Gastroesophageal sphincter (tissue), 3 donors: ENCODE results near the gene KRCC1.

Experiments used
- EP300 ChIP-seq: sonication (generic); formaldehyde crosslinking; IDR thresholded peaks from one replicate; pipeline ENCODE4 v1.6.1; 2017; ENCODE audit warnings: antibody characterized with exemption, mild to moderate bottlenecking
- POLR2A ChIP-seq, 2 donors: fragments of 450-650 bp; IDR thresholded peaks; one replicate each; pipeline ENCODE4 v1.6.1; 2017; ENCODE audit warnings: antibody characterized with exemption in 2 of 2, mild to moderate bottlenecking in 2 of 2, moderate library complexity in 1 of 2
- TF ChIP-seq, protein P1 (sequence below), 4 experiments: fragments of 200-600 bp in 2 of 4; fragments of 450-650 bp in 2 of 4; sonication (generic) in 1 of 4; IDR thresholded peaks; one replicate each; pipeline ENCODE4 v1.5.1; 2017 to 2019; ENCODE audit warnings: antibody characterized with exemption in 4 of 4, mild to moderate bottlenecking in 2 of 4, moderate library complexity in 2 of 4

DNA sequence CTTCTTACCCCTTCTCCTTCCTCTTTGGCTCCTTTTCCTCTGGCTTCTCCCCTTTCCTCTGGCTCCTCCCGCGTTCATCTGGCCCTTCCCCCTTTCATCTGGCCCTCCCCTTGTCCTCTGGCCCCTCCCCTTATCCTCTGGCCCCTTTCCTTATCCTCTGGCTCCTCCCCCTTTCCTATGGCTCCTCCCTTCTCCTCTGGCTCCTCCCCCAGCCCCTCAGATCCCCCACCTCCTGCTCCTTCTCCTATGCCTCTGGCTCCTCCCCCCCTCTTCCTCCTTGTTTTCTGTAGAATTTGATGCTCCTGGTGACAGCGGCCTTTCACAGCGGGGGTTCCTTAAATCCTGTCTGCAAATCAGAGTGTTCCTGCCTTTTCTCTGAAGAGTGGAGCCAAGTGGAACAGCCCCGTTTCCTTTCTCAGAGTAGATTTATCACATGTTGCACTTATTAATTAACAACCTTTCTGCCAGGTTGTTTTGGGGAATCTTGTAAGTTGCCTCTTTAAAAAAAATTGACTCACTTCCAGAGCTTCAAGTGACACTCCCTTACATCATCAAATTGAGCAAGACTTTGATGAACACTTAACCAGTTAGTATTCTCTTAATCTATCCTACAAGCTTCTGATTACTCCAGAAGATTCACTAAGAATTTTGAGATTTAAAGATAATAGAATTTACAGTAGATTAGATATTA lies 44.4 kb upstream of the KRCC1 start:
- TF ChIP-seq POLR2A (IDR thresholded peaks at IDR 0.05) (no peak), EP300 (no peak)
- TF ChIP-seq, protein P1, sequence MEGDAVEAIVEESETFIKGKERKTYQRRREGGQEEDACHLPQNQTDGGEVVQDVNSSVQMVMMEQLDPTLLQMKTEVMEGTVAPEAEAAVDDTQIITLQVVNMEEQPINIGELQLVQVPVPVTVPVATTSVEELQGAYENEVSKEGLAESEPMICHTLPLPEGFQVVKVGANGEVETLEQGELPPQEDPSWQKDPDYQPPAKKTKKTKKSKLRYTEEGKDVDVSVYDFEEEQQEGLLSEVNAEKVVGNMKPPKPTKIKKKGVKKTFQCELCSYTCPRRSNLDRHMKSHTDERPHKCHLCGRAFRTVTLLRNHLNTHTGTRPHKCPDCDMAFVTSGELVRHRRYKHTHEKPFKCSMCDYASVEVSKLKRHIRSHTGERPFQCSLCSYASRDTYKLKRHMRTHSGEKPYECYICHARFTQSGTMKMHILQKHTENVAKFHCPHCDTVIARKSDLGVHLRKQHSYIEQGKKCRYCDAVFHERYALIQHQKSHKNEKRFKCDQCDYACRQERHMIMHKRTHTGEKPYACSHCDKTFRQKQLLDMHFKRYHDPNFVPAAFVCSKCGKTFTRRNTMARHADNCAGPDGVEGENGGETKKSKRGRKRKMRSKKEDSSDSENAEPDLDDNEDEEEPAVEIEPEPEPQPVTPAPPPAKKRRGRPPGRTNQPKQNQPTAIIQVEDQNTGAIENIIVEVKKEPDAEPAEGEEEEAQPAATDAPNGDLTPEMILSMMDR (IDR thresholded peaks at IDR 0.05): no peak
